H9 (cell line): ENCODE results near the gene BCAS3. TPM values are rescaled to one million over a fixed set of nuclear protein-coding genes. Genes with fewer than 3 reads are reported as not detected.

Experiments
- DNase-seq: peaks from one replicate; pipeline ENCODE4 v3.0.0-alpha.2; 2017
- H2AFZ ChIP-seq: one replicate; pipeline ENCODE4 v1.6.1; 2013; ENCODE audit warnings: mild to moderate bottlenecking, low read length, control low read depth, moderate library complexity
- H2AK5ac ChIP-seq: 2 replicates; pipeline ENCODE4 v1.6.1; 2013; ENCODE audit warnings: low read length, control low read depth, mixed read lengths; ENCODE audit not compliant: insufficient read length
- H2BK120ac ChIP-seq: one replicate; pipeline ENCODE4 v1.6.1; 2013; ENCODE audit warnings: low read depth, mild to moderate bottlenecking, low read length, control low read depth, inconsistent platforms; ENCODE audit not compliant: poor library complexity, severe bottlenecking
- H2BK12ac ChIP-seq: 2 replicates; pipeline ENCODE4 v1.6.1; 2013; ENCODE audit warnings: low read length, control low read depth, mixed read lengths, low read depth; ENCODE audit not compliant: insufficient read length
- H2BK15ac ChIP-seq: 2 replicates; pipeline ENCODE4 v1.6.1; 2013; ENCODE audit warnings: low read depth, low read length, control low read depth
- H2BK20ac ChIP-seq: one replicate; pipeline ENCODE4 v1.6.1; 2013; ENCODE audit warnings: low read depth, mild to moderate bottlenecking, low read length, control low read depth, inconsistent platforms; ENCODE audit not compliant: poor library complexity, severe bottlenecking
- H2BK5ac ChIP-seq: 2 replicates; pipeline ENCODE4 v1.6.1; 2013; ENCODE audit warnings: low read length, control low read depth, mixed read lengths; ENCODE audit not compliant: insufficient read length
- H3K14ac ChIP-seq: 2 replicates; pipeline ENCODE4 v1.6.1; 2013; ENCODE audit warnings: low read length, control low read depth; ENCODE audit not compliant: insufficient read depth
- H3K18ac ChIP-seq: 2 replicates; pipeline ENCODE4 v1.6.1; 2013; ENCODE audit warnings: low read depth, mild to moderate bottlenecking, mixed read lengths, low read length, control low read depth; ENCODE audit not compliant: insufficient read length
- H3K23ac ChIP-seq: 2 replicates; pipeline ENCODE4 v1.6.1; 2013; ENCODE audit warnings: low read length, control low read depth, mixed read lengths, low read depth; ENCODE audit not compliant: insufficient read length
- H3K23me2 ChIP-seq: 2 replicates; pipeline ENCODE4 v1.6.1; 2013; ENCODE audit warnings: low read depth, mild to moderate bottlenecking, mixed read lengths, low read length, control low read depth; ENCODE audit not compliant: insufficient read length, poor library complexity, severe bottlenecking
- H3K27ac ChIP-seq: 2 replicates; pipeline ENCODE4 v1.5.1; 2013; ENCODE audit warnings: low read length, control low read depth, mixed read lengths, low read depth; ENCODE audit not compliant: insufficient read length
- H3K27me3 ChIP-seq: 2 replicates; pipeline ENCODE4 v1.6.1; 2013; ENCODE audit warnings: low read length, control low read depth, inconsistent platforms; ENCODE audit not compliant: insufficient read depth
- H3K4ac ChIP-seq: 2 replicates; pipeline ENCODE4 v1.6.1; 2013; ENCODE audit warnings: low read depth, mild to moderate bottlenecking, control low read depth, inconsistent platforms, low read length, moderate library complexity
- H3K4me1 ChIP-seq: 2 replicates; pipeline ENCODE4 v1.6.1; 2013; ENCODE audit warnings: low read length, control low read depth, inconsistent platforms; ENCODE audit not compliant: insufficient read depth
- H3K4me2 ChIP-seq: 2 replicates; pipeline ENCODE4 v1.6.1; 2013; ENCODE audit warnings: low read length, control low read depth, mixed read lengths; ENCODE audit not compliant: insufficient read length, insufficient read depth
- H3K56ac ChIP-seq: 2 replicates; pipeline ENCODE4 v1.6.1; 2013; ENCODE audit warnings: low read depth, mild to moderate bottlenecking, mixed read lengths, low read length, control low read depth; ENCODE audit not compliant: insufficient read length
- H3K79me1 ChIP-seq: 2 replicates; pipeline ENCODE4 v1.6.1; 2013; ENCODE audit warnings: low read depth, mild to moderate bottlenecking, moderate library complexity, low read length, control low read depth, inconsistent platforms; ENCODE audit not compliant: insufficient read depth, poor library complexity, severe bottlenecking
- H3K79me2 ChIP-seq: 2 replicates; pipeline ENCODE4 v1.6.1; 2013; ENCODE audit warnings: low read length, control low read depth, inconsistent platforms; ENCODE audit not compliant: insufficient read depth
- H3K9ac ChIP-seq: 2 replicates; pipeline ENCODE4 v1.6.1; 2013; ENCODE audit warnings: low read length, control low read depth, mixed read lengths; ENCODE audit not compliant: insufficient read length; ENCODE audit errors: extremely low read depth
- H3K9me3 ChIP-seq: one replicate; pipeline ENCODE4 v1.6.1; 2013; ENCODE audit warnings: low read depth, low read length, inconsistent platforms; ENCODE audit not compliant: control insufficient read depth
- H3T11ph ChIP-seq: one replicate; pipeline ENCODE4 v1.6.1; 2013; ENCODE audit warnings: mild to moderate bottlenecking, low read length, control low read depth, inconsistent platforms
- H4K20me1 ChIP-seq: one replicate; pipeline ENCODE4 v1.6.1; 2013; ENCODE audit not compliant: control insufficient read depth, insufficient read length, insufficient read depth
- H4K5ac ChIP-seq: 2 replicates; pipeline ENCODE4 v1.6.1; 2013; ENCODE audit warnings: low read depth, mild to moderate bottlenecking, mixed read lengths, low read length, control low read depth; ENCODE audit not compliant: insufficient read length
- H4K8ac ChIP-seq: replicated peaks from 2 replicates; pipeline ENCODE4 v1.6.1; 2013; ENCODE audit warnings: low read length, control low read depth, mixed read lengths, low read depth; ENCODE audit not compliant: insufficient read length
- H4K91ac ChIP-seq: 2 replicates; pipeline ENCODE4 v1.6.1; 2013; ENCODE audit warnings: low read depth, mild to moderate bottlenecking, moderate library complexity, mixed read lengths, low read length, control low read depth; ENCODE audit not compliant: insufficient read length
- H3K27ac Mint-ChIP-seq, 3 experiments: 2 replicates in 2 of 3; 3 replicates in 1 of 3; pipeline ENCODE4 v1.8.0; 2020 to 2021; ENCODE audit warnings: mixed read lengths in 3 of 3, mild to moderate bottlenecking in 1 of 3, moderate library complexity in 1 of 3
- H3K27me3 Mint-ChIP-seq: 2 replicates; pipeline ENCODE4 v1.8.0; 2021; ENCODE audit warnings: low read depth, mild to moderate bottlenecking, moderate library complexity, mixed read lengths
- H3K36me3 Mint-ChIP-seq, 3 experiments: 2 replicates in 2 of 3; 3 replicates in 1 of 3; pipeline ENCODE4 v1.8.0; 2020 to 2021; ENCODE audit warnings: low read depth in 3 of 3, mixed read lengths in 3 of 3; ENCODE audit not compliant: insufficient read depth in 1 of 3
- H3K4me1 Mint-ChIP-seq, 2 experiments: 2 replicates each; pipeline ENCODE4 v1.8.0; 2020; ENCODE audit warnings: mixed read lengths in 2 of 2
- H3K4me3 Mint-ChIP-seq, 2 experiments: 2 replicates in 1 of 2; 3 replicates in 1 of 2; pipeline ENCODE4 v1.8.0; 2020 to 2021; ENCODE audit warnings: mild to moderate bottlenecking in 2 of 2, mixed read lengths in 2 of 2, moderate library complexity in 1 of 2
- H3K9me3 Mint-ChIP-seq, 2 experiments: 2 replicates in 1 of 2; 3 replicates in 1 of 2; pipeline ENCODE4 v1.8.0; 2020; ENCODE audit warnings: mild to moderate bottlenecking in 2 of 2, mixed read lengths in 2 of 2, moderate library complexity in 1 of 2
- CTCF ChIP-seq: fragments of 200-600 bp; sonication (generic); conservative IDR thresholded peaks from 3 replicates; pipeline ENCODE4 v1.8.0; 2021; ENCODE audit warnings: antibody characterized with exemption, mild to moderate bottlenecking
- WGBS: extraction: QIAGEN DNeasy Blood & Tissue Kit; methylation state at CpG from one replicate; pipeline ENCODE4 v1.1.7; 2013; ENCODE audit warnings: missing lambda C conversion rate, low lambda C conversion rate, mixed read lengths; ENCODE audit not compliant: insufficient read length; ENCODE audit errors: extremely low coverage; 5-methylcytosine and 5-hydroxymethylcytosine counted together
- total RNA-seq: library from RNA; stranded (reverse); gene quantifications from 2 replicates; pipeline ENCODE4 v1.2.1, GENCODE V29; 2021

The BCAS3 gene
- total RNA-seq, 1 experiment from 2014 or later, result 22.4 TPM

GRCh38 chr17:61133853-61134252 is 456.2 kb downstream of the BCAS3 start:
- Histone ChIP-seq H3K27me3 (no peaks in the 10 kb centered on the region), H4K91ac (no peak overlapping the region), H2AK5ac (no peak overlapping the region), H2BK120ac (no peak overlapping the region), H2BK12ac (no peak overlapping the region), H4K8ac (no peak overlapping the region), H3T11ph (no peak overlapping the region), H3K23ac (no peak overlapping the region), H3K4me1 (no peaks in the 10 kb centered on the region), H3K14ac (no peak overlapping the region), H3K79me1 (no peaks in the 10 kb centered on the region), H3K23me2 (no peaks in the 10 kb centered on the region), H2BK20ac (no peak overlapping the region), H3K4me2 (no peak overlapping the region), H3K9ac (no peak overlapping the region), H2BK15ac (no peak overlapping the region), H3K18ac (no peak overlapping the region), H3K79me2 (no peaks in the 10 kb centered on the region), H4K5ac (no peak overlapping the region), H3K4ac (no peak overlapping the region), H2BK5ac (no peak overlapping the region), H4K20me1 (no peaks in the 10 kb centered on the region), H3K27ac (no peak overlapping the region), H3K56ac (no peak overlapping the region), H2AFZ (no peak overlapping the region), H3K9me3 (no peaks in the 10 kb centered on the region)
- Mint-ChIP-seq H3K4me1 (0 out of 4 replicates have a peak, but pooled peaks cover 0 to 2% of the 10 kb centered on the region in 2 experiments), H3K4me3 (no peak overlapping the region), H3K27me3 (no peaks in the 10 kb centered on the region), H3K36me3 (no peaks in the 10 kb centered on the region), H3K27ac (no peak overlapping the region), H3K9me3 (no peaks in the 10 kb centered on the region)
- TF ChIP-seq CTCF, result no peak
- no CpG with 5 or more reads among the region's 1 CpG for WGBS
- no peak for DNase-seq
